BE2C (cell line): ENCODE measurements around the gene MPND.

ENCODE experiments used
- DNase-seq: peaks from one replicate; pipeline ENCODE4 v3.0.0-alpha.2; 2020
- H3K27me3 ChIP-seq: fragments of 250-450 bp; sonication (Bioruptor Pico); 2 replicates; pipeline ENCODE4 v1.5.1; 2020; ENCODE audit warnings: mild to moderate bottlenecking
- H3K36me3 ChIP-seq: fragments of 250-450 bp; sonication (Bioruptor Pico); 2 replicates; pipeline ENCODE4 v1.5.1; 2020; ENCODE audit warnings: mild to moderate bottlenecking
- H3K4me1 ChIP-seq: fragments of 250-450 bp; sonication (Bioruptor Pico); 2 replicates; pipeline ENCODE4 v1.5.1; 2020
- H3K4me3 ChIP-seq: 2 replicates; pipeline ENCODE4 v1.5.1; 2011; ENCODE audit warnings: low read depth, low read length
- H3K9me3 ChIP-seq: fragments of 250-450 bp; sonication (Bioruptor Pico); 2 replicates; pipeline ENCODE4 v1.5.1; 2020
- CTCF ChIP-seq: IDR thresholded peaks from 2 replicates; pipeline ENCODE4 v1.5.1; 2012; ENCODE audit warnings: mild to moderate bottlenecking, low read depth, low read length

The MPND gene

GRCh38 chr19:4300589-4300988 lies 42.8 kb upstream of the MPND start:
- H3K4me1 ChIP-seq: peaks cover 11% of the 10 kb centered on the region
- TF ChIP-seq CTCF: no peak
- H3K4me3 ChIP-seq: no peak overlapping the region
- no peak for DNase-seq
- H3K36me3 ChIP-seq: no peaks in the 10 kb centered on the region
- no peaks in the 10 kb centered on the region for H3K27me3 ChIP-seq
- no peaks in the 10 kb centered on the region for H3K9me3 ChIP-seq

DNA sequence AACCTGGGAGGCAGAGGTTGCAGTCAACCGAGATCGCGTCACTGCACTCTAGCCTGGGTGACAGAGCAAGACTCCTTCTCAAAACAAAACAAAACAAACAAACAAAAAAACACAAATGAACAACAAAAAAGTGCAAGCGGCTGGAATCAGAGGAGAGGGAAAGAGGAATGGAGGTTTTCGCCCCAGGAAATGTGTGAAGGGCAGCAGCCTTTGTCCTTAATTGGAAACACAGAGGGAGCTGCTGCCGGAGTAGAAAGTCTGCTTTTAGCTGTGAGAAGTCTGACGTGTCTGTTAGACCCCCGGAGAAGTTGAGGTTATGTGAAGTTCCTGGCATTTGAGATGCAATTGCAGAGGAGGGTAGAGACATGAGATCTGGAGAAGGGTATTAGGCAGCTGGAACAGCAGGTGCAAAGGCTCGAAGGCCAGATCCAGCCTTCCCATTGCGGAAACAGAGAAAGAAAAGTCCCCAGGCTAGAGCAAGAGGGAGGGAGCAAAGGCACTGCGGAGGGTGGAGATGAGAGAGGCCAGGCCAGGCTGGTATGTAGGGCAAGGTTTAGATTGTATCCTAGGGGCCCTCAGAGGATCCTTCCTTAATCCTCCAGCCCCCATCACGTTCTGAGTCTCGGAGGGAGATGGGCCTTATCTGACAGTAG lies 41.6 kb upstream of the MPND start:
- H3K4me1 ChIP-seq: peaks cover 8% of the 10 kb centered on the region
- no peak overlapping the region for H3K4me3 ChIP-seq
- no peak for TF ChIP-seq CTCF
- peaks cover 8% of the 10 kb centered on the region; the same call in 1 of the 2 replicates for H3K36me3 ChIP-seq
- H3K27me3 ChIP-seq: no peaks in the 10 kb centered on the region
- no peaks in the 10 kb centered on the region for H3K9me3 ChIP-seq
- peak; percentile 56 for DNase-seq

DNA sequence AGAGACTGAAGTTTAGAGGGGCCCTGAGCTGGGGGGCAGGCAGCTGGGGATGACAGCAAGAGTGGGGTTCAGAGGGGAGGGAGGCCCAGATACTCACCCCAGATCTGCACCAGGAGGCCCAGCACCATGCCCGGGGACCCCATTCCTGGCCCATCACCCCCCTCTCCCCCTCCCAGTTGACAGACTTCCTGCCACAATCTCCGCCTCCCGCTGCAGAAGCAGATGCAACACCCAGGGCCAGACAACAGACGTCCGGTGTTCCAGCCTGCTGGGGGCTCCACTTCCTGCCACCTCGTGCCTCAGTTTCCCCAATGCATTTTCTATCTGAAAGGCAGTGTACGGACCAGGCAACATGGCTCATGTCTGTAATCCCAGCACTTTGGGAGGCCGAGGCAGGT lies 41.1 kb upstream of the MPND start, which contains the start of gene TMIGD2:
Gene TMIGD2, minus strand, starts transcription at position 147 of the 398 bp plus-strand sequence. Its CDS starts 4 bp downstream, at position 143.
- no peak within 1 kb of the TSS for H3K4me3 ChIP-seq
- H3K27me3 ChIP-seq: no peaks in the 10 kb centered on the region
- no peak for DNase-seq
- peaks cover 7% of the 10 kb centered on the region for H3K4me1 ChIP-seq
- TF ChIP-seq CTCF: no peak
- H3K9me3 ChIP-seq: no peaks in the 10 kb centered on the region
- H3K36me3 ChIP-seq: peaks cover 13% of the 10 kb centered on the region; the same call in 1 of the 2 replicates

- Histone ChIP-seq H3K4me3 (no peak overlapping the region; the same call in 1 of the 2 replicates), H3K36me3 (peaks cover 26% of the 10 kb centered on the region), H3K9me3 (no peaks in the 10 kb centered on the region), H3K4me1 (peaks cover 7% of the 10 kb centered on the region), H3K27me3 (no peaks in the 10 kb centered on the region)
- no peak for TF ChIP-seq CTCF
- DNase-seq: no peak
Observed at GRCh38 chr19:4303819-4304537, 39.4 kb upstream of the MPND start.

GRCh38 chr19:4304538-4305256 lies 38.7 kb upstream of the MPND start, which contains the start of gene FSD1:
Gene FSD1 (plus strand): TSS chr19:4304598. CDS start chr19:4304747, 149 bp downstream.
- Histone ChIP-seq H3K36me3 (peaks cover 31% of the 10 kb centered on the region), H3K27me3 (no peaks in the 10 kb centered on the region), H3K9me3 (no peaks in the 10 kb centered on the region), H3K4me3 (peak within 1 kb of the TSS; percentile 41), H3K4me1 (peaks cover 7% of the 10 kb centered on the region)
- peak; percentile 92 for DNase-seq
- TF ChIP-seq CTCF: no peak

GRCh38 chr19:4305257-4305612 lies 38.1 kb upstream of the MPND start:
- Histone ChIP-seq H3K27me3 (no peaks in the 10 kb centered on the region), H3K4me1 (peaks cover 7% of the 10 kb centered on the region), H3K36me3 (peaks cover 35% of the 10 kb centered on the region), H3K9me3 (no peaks in the 10 kb centered on the region), H3K4me3 (peak overlapping the region; percentile 41)
- DNase-seq: no peak
- no peak for TF ChIP-seq CTCF
